22Rv1 (cell line): ENCODE results near the gene TENM4.

Experiments used
- ZFX ChIP-seq: fragments of 450-650 bp; IDR thresholded peaks from 2 replicates; pipeline ENCODE4 v1.6.1; 2017; ENCODE audit warnings: antibody characterized with exemption, borderline replicate concordance
- TF ChIP-seq, protein P1 (sequence below): fragments of 450-650 bp; IDR thresholded peaks from 2 replicates; pipeline ENCODE4 v1.5.1; 2017; ENCODE audit warnings: mild to moderate bottlenecking

DNA sequence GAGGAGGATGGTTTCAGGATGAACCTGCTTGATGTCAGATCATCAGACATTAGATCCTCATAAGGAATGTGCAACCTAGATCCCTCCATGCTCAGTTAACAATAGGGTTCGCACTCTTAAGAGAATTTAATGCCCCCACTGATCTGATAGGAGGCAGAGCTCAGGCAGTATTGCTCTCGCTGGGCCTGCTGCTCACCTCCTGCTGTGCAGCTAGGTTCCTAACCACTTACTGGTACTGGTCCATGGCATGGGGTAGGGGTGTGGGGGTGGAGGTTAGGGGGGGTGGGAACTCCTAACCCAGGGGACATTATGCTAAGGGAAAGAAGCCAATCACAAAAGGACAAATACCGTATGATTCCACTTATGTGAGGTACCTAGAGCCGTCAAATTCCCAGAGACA is 256.5 kb downstream of the TENM4 start:
- TF ChIP-seq, protein P1, sequence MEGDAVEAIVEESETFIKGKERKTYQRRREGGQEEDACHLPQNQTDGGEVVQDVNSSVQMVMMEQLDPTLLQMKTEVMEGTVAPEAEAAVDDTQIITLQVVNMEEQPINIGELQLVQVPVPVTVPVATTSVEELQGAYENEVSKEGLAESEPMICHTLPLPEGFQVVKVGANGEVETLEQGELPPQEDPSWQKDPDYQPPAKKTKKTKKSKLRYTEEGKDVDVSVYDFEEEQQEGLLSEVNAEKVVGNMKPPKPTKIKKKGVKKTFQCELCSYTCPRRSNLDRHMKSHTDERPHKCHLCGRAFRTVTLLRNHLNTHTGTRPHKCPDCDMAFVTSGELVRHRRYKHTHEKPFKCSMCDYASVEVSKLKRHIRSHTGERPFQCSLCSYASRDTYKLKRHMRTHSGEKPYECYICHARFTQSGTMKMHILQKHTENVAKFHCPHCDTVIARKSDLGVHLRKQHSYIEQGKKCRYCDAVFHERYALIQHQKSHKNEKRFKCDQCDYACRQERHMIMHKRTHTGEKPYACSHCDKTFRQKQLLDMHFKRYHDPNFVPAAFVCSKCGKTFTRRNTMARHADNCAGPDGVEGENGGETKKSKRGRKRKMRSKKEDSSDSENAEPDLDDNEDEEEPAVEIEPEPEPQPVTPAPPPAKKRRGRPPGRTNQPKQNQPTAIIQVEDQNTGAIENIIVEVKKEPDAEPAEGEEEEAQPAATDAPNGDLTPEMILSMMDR = no peak
- no peak for TF ChIP-seq ZFX
